ENCODE data around the gene KAZN.

The KAZN gene

DNA sequence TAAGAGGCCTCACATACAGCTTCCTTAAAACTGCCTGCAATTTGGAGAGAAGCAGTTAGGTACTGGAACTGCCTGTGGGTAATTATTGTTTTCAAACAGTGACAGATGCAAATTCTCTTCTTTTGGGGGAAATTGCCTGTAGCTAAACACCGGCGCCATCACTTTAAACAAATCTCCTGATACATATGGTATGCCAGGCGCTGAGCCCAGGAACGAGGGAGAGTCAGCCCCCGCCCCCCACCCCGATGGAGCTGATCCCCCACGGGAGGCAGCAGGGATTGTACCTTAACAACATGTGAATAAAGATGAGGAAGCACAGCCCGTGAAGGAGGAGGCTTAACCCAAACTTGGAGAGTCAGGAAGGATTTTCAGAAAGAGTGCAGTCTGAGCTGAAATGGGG, 562.1 kb downstream of the KAZN start:
- ATAC-seq, result no peak
- TF ChIP-seq ISL1 (CRISPR knock-in tag; IDR thresholded peaks at IDR 0.05), result no peak
- TF ChIP-seq GLIS3 (CRISPR knock-in tag; IDR thresholded peaks at IDR 0.05), result no peak
- no peak for TF ChIP-seq TCF4 (CRISPR knock-in tag; IDR thresholded peaks at IDR 0.05; ENCODE audit: borderline replicate concordance)
- no peak for TF ChIP-seq SNAI2 (CRISPR knock-in tag; IDR thresholded peaks at IDR 0.05)
- TF ChIP-seq ZC3H10 (CRISPR knock-in tag; IDR thresholded peaks at IDR 0.05), result no peak
- TF ChIP-seq, protein P1, sequence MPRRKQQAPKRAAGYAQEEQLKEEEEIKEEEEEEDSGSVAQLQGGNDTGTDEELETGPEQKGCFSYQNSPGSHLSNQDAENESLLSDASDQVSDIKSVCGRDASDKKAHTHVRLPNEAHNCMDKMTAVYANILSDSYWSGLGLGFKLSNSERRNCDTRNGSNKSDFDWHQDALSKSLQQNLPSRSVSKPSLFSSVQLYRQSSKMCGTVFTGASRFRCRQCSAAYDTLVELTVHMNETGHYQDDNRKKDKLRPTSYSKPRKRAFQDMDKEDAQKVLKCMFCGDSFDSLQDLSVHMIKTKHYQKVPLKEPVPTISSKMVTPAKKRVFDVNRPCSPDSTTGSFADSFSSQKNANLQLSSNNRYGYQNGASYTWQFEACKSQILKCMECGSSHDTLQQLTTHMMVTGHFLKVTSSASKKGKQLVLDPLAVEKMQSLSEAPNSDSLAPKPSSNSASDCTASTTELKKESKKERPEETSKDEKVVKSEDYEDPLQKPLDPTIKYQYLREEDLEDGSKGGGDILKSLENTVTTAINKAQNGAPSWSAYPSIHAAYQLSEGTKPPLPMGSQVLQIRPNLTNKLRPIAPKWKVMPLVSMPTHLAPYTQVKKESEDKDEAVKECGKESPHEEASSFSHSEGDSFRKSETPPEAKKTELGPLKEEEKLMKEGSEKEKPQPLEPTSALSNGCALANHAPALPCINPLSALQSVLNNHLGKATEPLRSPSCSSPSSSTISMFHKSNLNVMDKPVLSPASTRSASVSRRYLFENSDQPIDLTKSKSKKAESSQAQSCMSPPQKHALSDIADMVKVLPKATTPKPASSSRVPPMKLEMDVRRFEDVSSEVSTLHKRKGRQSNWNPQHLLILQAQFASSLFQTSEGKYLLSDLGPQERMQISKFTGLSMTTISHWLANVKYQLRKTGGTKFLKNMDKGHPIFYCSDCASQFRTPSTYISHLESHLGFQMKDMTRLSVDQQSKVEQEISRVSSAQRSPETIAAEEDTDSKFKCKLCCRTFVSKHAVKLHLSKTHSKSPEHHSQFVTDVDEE (CRISPR knock-in tag; IDR thresholded peaks at IDR 0.05), result no peak
- TF ChIP-seq RARB (CRISPR knock-in tag; IDR thresholded peaks at IDR 0.05), result no peak
- TF ChIP-seq BACH2 (CRISPR knock-in tag; IDR thresholded peaks at IDR 0.05; ENCODE audit: borderline replicate concordance), result no peak
- no peak for TF ChIP-seq ZFP30 (CRISPR knock-in tag; IDR thresholded peaks at IDR 0.05)
- no peak for TF ChIP-seq ARNTL (CRISPR knock-in tag; IDR thresholded peaks at IDR 0.05; ENCODE audit: borderline replicate concordance, low read depth)
- no peak for TF ChIP-seq OSR1 (CRISPR knock-in tag; IDR thresholded peaks at IDR 0.05)
- TF ChIP-seq CSDC2 (CRISPR knock-in tag; IDR thresholded peaks at IDR 0.05), result no peak
- no peak for TF ChIP-seq ESRRG (CRISPR knock-in tag; IDR thresholded peaks at IDR 0.05)
- TF ChIP-seq TOX (CRISPR knock-in tag; IDR thresholded peaks at IDR 0.05; ENCODE audit: borderline replicate concordance), result no peak
- TF ChIP-seq ZFP3 (CRISPR knock-in tag; IDR thresholded peaks at IDR 0.05), result no peak
- no peak for TF ChIP-seq ZNF565 (CRISPR knock-in tag; conservative IDR thresholded peaks at IDR 0.05; ENCODE audit: low read depth)
- TF ChIP-seq ZNF70 (CRISPR knock-in tag; IDR thresholded peaks at IDR 0.05), result no peak
- TF ChIP-seq, protein P2, sequence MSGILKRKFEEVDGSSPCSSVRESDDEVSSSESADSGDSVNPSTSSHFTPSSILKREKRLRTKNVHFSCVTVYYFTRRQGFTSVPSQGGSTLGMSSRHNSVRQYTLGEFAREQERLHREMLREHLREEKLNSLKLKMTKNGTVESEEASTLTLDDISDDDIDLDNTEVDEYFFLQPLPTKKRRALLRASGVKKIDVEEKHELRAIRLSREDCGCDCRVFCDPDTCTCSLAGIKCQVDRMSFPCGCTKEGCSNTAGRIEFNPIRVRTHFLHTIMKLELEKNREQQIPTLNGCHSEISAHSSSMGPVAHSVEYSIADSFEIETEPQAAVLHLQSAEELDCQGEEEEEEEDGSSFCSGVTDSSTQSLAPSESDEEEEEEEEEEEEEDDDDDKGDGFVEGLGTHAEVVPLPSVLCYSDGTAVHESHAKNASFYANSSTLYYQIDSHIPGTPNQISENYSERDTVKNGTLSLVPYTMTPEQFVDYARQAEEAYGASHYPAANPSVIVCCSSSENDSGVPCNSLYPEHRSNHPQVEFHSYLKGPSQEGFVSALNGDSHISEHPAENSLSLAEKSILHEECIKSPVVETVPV (CRISPR knock-in tag; IDR thresholded peaks at IDR 0.05), result no peak
- TF ChIP-seq, protein P3, sequence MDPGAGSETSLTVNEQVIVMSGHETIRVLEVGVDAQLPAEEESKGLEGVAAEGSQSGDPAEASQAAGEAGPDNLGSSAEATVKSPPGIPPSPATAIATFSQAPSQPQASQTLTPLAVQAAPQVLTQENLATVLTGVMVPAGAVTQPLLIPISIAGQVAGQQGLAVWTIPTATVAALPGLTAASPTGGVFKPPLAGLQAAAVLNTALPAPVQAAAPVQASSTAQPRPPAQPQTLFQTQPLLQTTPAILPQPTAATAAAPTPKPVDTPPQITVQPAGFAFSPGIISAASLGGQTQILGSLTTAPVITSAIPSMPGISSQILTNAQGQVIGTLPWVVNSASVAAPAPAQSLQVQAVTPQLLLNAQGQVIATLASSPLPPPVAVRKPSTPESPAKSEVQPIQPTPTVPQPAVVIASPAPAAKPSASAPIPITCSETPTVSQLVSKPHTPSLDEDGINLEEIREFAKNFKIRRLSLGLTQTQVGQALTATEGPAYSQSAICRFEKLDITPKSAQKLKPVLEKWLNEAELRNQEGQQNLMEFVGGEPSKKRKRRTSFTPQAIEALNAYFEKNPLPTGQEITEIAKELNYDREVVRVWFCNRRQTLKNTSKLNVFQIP (CRISPR knock-in tag; IDR thresholded peaks at IDR 0.05; ENCODE audit: borderline replicate concordance, low read depth), result no peak

DNA sequence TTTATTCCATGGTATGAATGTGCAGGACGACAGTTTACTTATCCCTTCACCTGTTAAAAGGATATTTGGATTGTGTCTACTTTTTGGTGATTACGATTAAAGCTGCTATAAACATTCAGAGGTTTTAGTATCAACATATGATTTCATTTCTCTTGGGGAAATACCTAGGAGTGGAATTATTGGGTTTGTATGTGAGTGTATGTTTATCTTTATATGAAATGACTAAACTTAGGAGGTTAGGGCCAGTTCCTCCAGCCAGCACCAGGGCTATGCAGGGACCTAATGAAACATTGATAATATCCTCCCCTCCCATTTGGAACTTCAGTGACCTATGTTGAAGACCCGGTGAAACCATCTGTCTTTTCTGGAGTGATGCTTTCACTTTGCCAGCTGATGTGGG, 568.9 kb downstream of the KAZN start:
- no peak for TF ChIP-seq OSR1 (CRISPR knock-in tag; IDR thresholded peaks at IDR 0.05)
- no peak for TF ChIP-seq TCF4 (CRISPR knock-in tag; IDR thresholded peaks at IDR 0.05; ENCODE audit: borderline replicate concordance)
- TF ChIP-seq ZNF565 (CRISPR knock-in tag; conservative IDR thresholded peaks at IDR 0.05; ENCODE audit: low read depth), result no peak
- TF ChIP-seq ESRRG (CRISPR knock-in tag; IDR thresholded peaks at IDR 0.05), result no peak
- TF ChIP-seq RARB (CRISPR knock-in tag; IDR thresholded peaks at IDR 0.05), result no peak
- ATAC-seq, result no peak
